H1 (cell line): ENCODE data around the gene RER1. TPM values are rescaled to one million over a fixed set of nuclear protein-coding genes. Genes with fewer than 3 reads are reported as not detected.

ENCODE experiments used
- CTCF ChIA-PET: fragments of 300-600 bp; sonication (Branson Sonifier 250); formaldehyde crosslinking; loops from one replicate; lab custom pipeline; 2021; ENCODE audit not compliant: partially characterized antibody; lab: Charles Lee
- POLR2A ChIA-PET: fragments of 300-600 bp; sonication (Branson Sonifier 250); formaldehyde crosslinking; loops from one replicate; lab custom pipeline; 2021; ENCODE audit warnings: inconsistent platforms; ENCODE audit not compliant: partially characterized antibody; lab: Charles Lee
- DNase-seq, 2 experiments: peaks; one replicate each; pipeline versions ENCODE4 v3.0.0 to v3.0.0-alpha.2; 2010 to 2022; ENCODE audit warnings: low spot score in 2 of 2, low read depth in 1 of 2, mixed read lengths in 1 of 2
- FAIRE-seq: peaks from 2 replicates; lab custom pipeline; 2011; peaks lifted over from hg19 to GRCh38; lab: Jason Lieb, UNC
- H2AFZ ChIP-seq: 2 replicates; pipeline ENCODE4 v1.8.1; 2012; ENCODE audit warnings: low read length, inconsistent platforms
- H2AK5ac ChIP-seq: 2 replicates; pipeline ENCODE4 v1.6.1; 2013; ENCODE audit warnings: low read depth, low read length
- H2BK120ac ChIP-seq: replicated peaks from 2 replicates; pipeline ENCODE3; 2013; ENCODE audit warnings: low read depth, low read length, inconsistent platforms
- H2BK12ac ChIP-seq: 2 replicates; pipeline ENCODE4 v1.6.1; 2013; ENCODE audit warnings: low read depth, low read length
- H2BK15ac ChIP-seq: 2 replicates; pipeline ENCODE4 v1.6.1; 2013; ENCODE audit warnings: low read length
- H2BK20ac ChIP-seq: 2 replicates; pipeline ENCODE4 v1.6.1; 2013; ENCODE audit warnings: low read length
- H2BK5ac ChIP-seq: 2 replicates; pipeline ENCODE4 v1.6.1; 2013; ENCODE audit warnings: low read depth, low read length
- H3K14ac ChIP-seq: 2 replicates; pipeline ENCODE4 v1.6.1; 2013; ENCODE audit warnings: inconsistent platforms; ENCODE audit not compliant: insufficient read length
- H3K18ac ChIP-seq: 2 replicates; pipeline ENCODE4 v1.6.1; 2013; ENCODE audit warnings: low read length; ENCODE audit errors: extremely low read depth
- H3K23ac ChIP-seq: 2 replicates; pipeline ENCODE4 v1.6.1; 2013; ENCODE audit warnings: inconsistent platforms; ENCODE audit not compliant: insufficient read length
- H3K23me2 ChIP-seq: 2 replicates; pipeline ENCODE4 v1.6.1; 2013; ENCODE audit warnings: low read depth, low read length
- H3K27ac ChIP-seq: 2 replicates; pipeline ENCODE4 v1.6.1; 2011; ENCODE audit warnings: low read depth, low read length, inconsistent platforms
- H3K27me3 ChIP-seq, 4 experiments: replicated peaks in 1 of 4; 1 replicate in 1 of 4; 2 replicates in 3 of 4; pipeline versions ENCODE4 v1.6.1 to v1.8.1; 2011 to 2013; ENCODE audit warnings: low read length in 3 of 4, mild to moderate bottlenecking in 3 of 4, inconsistent platforms in 2 of 4, mixed read lengths in 2 of 4, moderate library complexity in 1 of 4; ENCODE audit not compliant: control insufficient read depth in 3 of 4, insufficient read depth in 3 of 4; ENCODE audit errors: extremely low read depth in 1 of 4
- H3K36me3 ChIP-seq, 4 experiments: 2 replicates each; pipeline versions ENCODE4 v1.6.1 to v1.8.1; 2011 to 2013; ENCODE audit warnings: mild to moderate bottlenecking in 4 of 4, low read length in 3 of 4, moderate library complexity in 2 of 4, control low read depth in 1 of 4, inconsistent platforms in 1 of 4; ENCODE audit not compliant: insufficient read depth in 4 of 4, control insufficient read depth in 2 of 4
- H3K4ac ChIP-seq: replicated peaks from 2 replicates; pipeline ENCODE3; 2013; ENCODE audit warnings: low read length, low read depth, mixed read lengths, inconsistent platforms; ENCODE audit not compliant: insufficient read length
- H3K4me1 ChIP-seq, 4 experiments: replicated peaks in 1 of 4; 1 replicate in 1 of 4; 2 replicates in 3 of 4; pipeline versions ENCODE4 v1.6.1 to v1.8.1; 2011 to 2013; ENCODE audit warnings: low read length in 3 of 4, inconsistent platforms in 2 of 4, mixed read lengths in 1 of 4; ENCODE audit not compliant: insufficient read depth in 4 of 4, control insufficient read depth in 3 of 4
- H3K4me2 ChIP-seq, 2 experiments: 2 replicates each; pipeline versions ENCODE4 v1.6.1 to v1.8.1; 2011 to 2013; ENCODE audit warnings: low read depth in 2 of 2, low read length in 2 of 2, control low read depth in 1 of 2, inconsistent platforms in 1 of 2, mild to moderate bottlenecking in 1 of 2; ENCODE audit not compliant: insufficient read depth in 1 of 2
- H3K4me3 ChIP-seq, 4 experiments: fragments of 200-600, 300-600 bp in 1 of 4; sonication (generic), shearing (Covaris generic), sonication (Bioruptor Twin) in 1 of 4; 2 replicates each; pipeline versions ENCODE4 v1.5.1 to v1.8.1; 2011 to 2016; ENCODE audit warnings: low read length in 4 of 4, low read depth in 3 of 4, control low read depth in 2 of 4, inconsistent platforms in 2 of 4, mild to moderate bottlenecking in 2 of 4, mixed read lengths in 1 of 4, moderate library complexity in 1 of 4; ENCODE audit not compliant: insufficient read depth in 2 of 4; ENCODE audit errors: extremely low read depth in 1 of 4
- H3K56ac ChIP-seq: replicated peaks from 2 replicates; pipeline ENCODE3; 2013; ENCODE audit warnings: low read depth, mild to moderate bottlenecking, mixed read lengths, low read length, inconsistent platforms; ENCODE audit not compliant: insufficient read length
- H3K79me1 ChIP-seq: 2 replicates; pipeline ENCODE4 v1.6.1; 2013; ENCODE audit warnings: low read depth, low read length, control low read depth
- H3K79me2 ChIP-seq, 2 experiments: 2 replicates each; pipeline versions ENCODE4 v1.6.1 to v1.8.1; 2012 to 2013; ENCODE audit warnings: low read length in 2 of 2, mild to moderate bottlenecking in 2 of 2, inconsistent platforms in 1 of 2; ENCODE audit not compliant: insufficient read depth in 2 of 2, control insufficient read depth in 1 of 2
- H3K9ac ChIP-seq, 4 experiments: replicated peaks in 1 of 4; 1 replicate in 1 of 4; 2 replicates in 3 of 4; pipeline versions ENCODE4 v1.6.1 to v1.8.1; 2011 to 2013; ENCODE audit warnings: low read depth in 3 of 4, low read length in 3 of 4, control low read depth in 2 of 4, mild to moderate bottlenecking in 2 of 4, moderate library complexity in 2 of 4, inconsistent platforms in 1 of 4; ENCODE audit errors: extremely low read depth in 1 of 4
- H3K9me3 ChIP-seq, 2 experiments: 2 replicates each; pipeline versions ENCODE4 v1.6.1 to v1.8.1; 2012 to 2013; ENCODE audit warnings: mild to moderate bottlenecking in 2 of 2, moderate library complexity in 2 of 2, control low read depth in 1 of 2, inconsistent platforms in 1 of 2, low read depth in 1 of 2, low read length in 1 of 2, mixed read lengths in 1 of 2; ENCODE audit not compliant: insufficient read depth in 2 of 2
- H4K20me1 ChIP-seq, 2 experiments: replicated peaks in 1 of 2; 2 replicates each; pipeline versions ENCODE3 to v1.8.1; 2011 to 2013; ENCODE audit warnings: inconsistent platforms in 2 of 2, low read length in 2 of 2, mild to moderate bottlenecking in 1 of 2; ENCODE audit not compliant: insufficient read depth in 2 of 2, control insufficient read depth in 1 of 2
- H4K5ac ChIP-seq: 2 replicates; pipeline ENCODE4 v1.6.1; 2013; ENCODE audit warnings: low read length, low read depth, mixed read lengths, inconsistent platforms; ENCODE audit not compliant: insufficient read length
- H4K8ac ChIP-seq: 2 replicates; pipeline ENCODE4 v1.8.0; 2013; ENCODE audit warnings: mild to moderate bottlenecking, moderate library complexity, low read length, inconsistent platforms; ENCODE audit not compliant: insufficient read depth; ENCODE audit errors: extremely low read depth
- H4K91ac ChIP-seq: replicated peaks from 2 replicates; pipeline ENCODE3; 2013; ENCODE audit warnings: low read length, mixed read lengths, inconsistent platforms; ENCODE audit not compliant: insufficient read length
- RAD21 ChIP-seq, 2 experiments: IDR thresholded peaks in 1 of 2; conservative IDR thresholded peaks in 1 of 2; 2 replicates each; pipeline ENCODE4 v1.6.1; 2011; ENCODE audit warnings: low read depth in 2 of 2, low read length in 2 of 2, improper control_type of control experiment in 1 of 2, inconsistent platforms in 1 of 2, mild to moderate bottlenecking in 1 of 2, moderate library complexity in 1 of 2
- SUZ12 ChIP-seq: fragments of 200-600 bp; sonication (generic); IDR thresholded peaks from 2 replicates; pipeline ENCODE4 v1.6.1; 2012; ENCODE audit warnings: mild to moderate bottlenecking, inconsistent platforms, low read length, moderate library complexity, mixed read lengths
- TAF7 ChIP-seq: optimal IDR thresholded peaks from 2 replicates; pipeline ENCODE3; 2011; ENCODE audit warnings: low read depth, mild to moderate bottlenecking, inconsistent platforms, low read length, moderate library complexity, borderline replicate concordance
- TCF12 ChIP-seq: IDR thresholded peaks from 2 replicates; pipeline ENCODE4 v1.6.1; 2011; ENCODE audit warnings: low read depth, mild to moderate bottlenecking, low read length
- WGBS, 2 experiments: shearing (Covaris generic) in 1 of 2; methylation state at CpG; one replicate each; pipeline versions ENCODE4 v1.1.6 to v1.1.7; 2013 to 2015; ENCODE audit warnings: low lambda C conversion rate in 2 of 2, mixed read lengths in 2 of 2, inconsistent platforms in 1 of 2, low coverage in 1 of 2, missing lambda C conversion rate in 1 of 2; ENCODE audit not compliant: insufficient replicate concordance in 2 of 2, insufficient coverage in 1 of 2, insufficient read length in 1 of 2; ENCODE audit errors: extremely low coverage in 1 of 2, missing lambda C conversion rate in 1 of 2; 5-methylcytosine and 5-hydroxymethylcytosine counted together
- polyA plus RNA-seq, 7 experiments: library from polyadenylated mRNA; depleted of rRNA in 3 of 7; stranded (reverse) in 5 of 7; unstranded in 2 of 7; fragments of >200 nt in 5 of 7; fragments of 200-250 nt in 2 of 7; gene quantifications; 1 replicate in 5 of 7; 2 replicates in 1 of 7; 4 replicates in 1 of 7; pipeline versions ENCODE4 v1.2.1 to v1.2.3, GENCODE V29; 2011 to 2013; ENCODE audit warnings: missing spikeins in 2 of 7, mixed read lengths in 2 of 7
- total RNA-seq: library from RNA; stranded (reverse); fragmentation: NEBNext Ultra II Directional; extraction: Animal tissue kit (Norgen Biotek cat#: 25700); gene quantifications from 2 replicates; pipeline ENCODE4 v1.2.1, GENCODE V29; 2021

The RER1 gene
- total and polyA plus RNA-seq, 2 of the 8 experiments (the other 6 are each of a cell fraction or from before 2014, with no cell fraction given), result 102 to 134 TPM

DNA sequence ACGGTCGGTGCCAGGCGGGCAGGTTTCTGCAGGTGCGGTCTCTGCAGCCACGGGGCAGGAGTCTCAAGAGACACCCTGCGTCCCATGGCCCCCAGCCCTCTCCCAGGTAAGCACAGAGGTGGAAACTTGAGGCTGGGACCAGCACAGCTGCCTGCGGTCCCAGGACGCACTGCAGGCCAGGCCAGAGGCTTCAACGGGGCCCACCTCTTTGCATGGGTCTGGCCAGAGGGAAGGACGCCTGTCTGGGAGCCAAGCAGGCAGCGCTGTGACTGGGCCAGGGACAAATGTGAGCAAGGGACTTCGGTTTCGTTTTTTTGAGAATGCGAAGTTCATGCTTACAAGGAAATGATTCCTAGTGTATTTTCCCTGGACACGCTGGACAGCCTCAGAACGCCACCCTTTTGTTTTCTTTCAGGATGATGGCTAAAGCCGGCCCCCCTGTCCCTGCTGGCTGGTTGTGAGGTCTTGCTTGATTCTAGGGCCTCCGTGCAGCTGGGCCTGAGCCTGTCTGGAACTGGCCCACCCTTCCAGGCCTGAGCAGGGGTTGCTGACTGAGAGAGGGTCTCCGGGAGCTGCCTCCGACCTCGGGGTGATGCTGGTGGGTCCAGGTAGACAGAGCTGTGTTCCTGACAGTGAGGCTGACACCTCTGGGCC, 38.6 kb upstream of the RER1 start:
- Histone ChIP-seq H3K56ac (no peak overlapping the region), H2BK20ac (no peak overlapping the region), H2BK15ac (no peak overlapping the region), H4K8ac (peak overlapping the region; percentile 62), H3K23ac (no peak overlapping the region), H3K9ac (no peak overlapping the region), H4K20me1 (no peaks in the 10 kb centered on the region), H3K79me1 (no peaks in the 10 kb centered on the region), H4K5ac (no peak overlapping the region), H4K91ac (no peak overlapping the region), H3K4me2 (no peak overlapping the region), H3K36me3 (no peaks in the 10 kb centered on the region), H2AFZ (no peak overlapping the region), H2BK12ac (no peak overlapping the region), H3K4me1 (no peaks in the 10 kb centered on the region), H3K23me2 (no peaks in the 10 kb centered on the region), H2BK120ac (no peak overlapping the region), H2AK5ac (no peak overlapping the region), H3K14ac (no peak overlapping the region), H3K27me3 (no peaks in the 10 kb centered on the region), H2BK5ac (no peak overlapping the region), H3K18ac (no peak overlapping the region), H3K4ac (no peak overlapping the region), H3K9me3 (no peaks in the 10 kb centered on the region), H3K4me3 (no peak overlapping the region), H3K27ac (no peak overlapping the region), H3K79me2 (no peaks in the 10 kb centered on the region)
- FAIRE-seq (no peak), DNase-seq (no peak)
- TF ChIP-seq SUZ12 (no peak), RAD21 (IDR thresholded peaks at IDR 0.05 in 1 of 2, conservative IDR thresholded peaks at IDR 0.05 in 1 of 2; ENCODE audit: low read depth in 2 of 2, low read length in 2 of 2) (no peak), TCF12 (no peak), TAF7 (no peak)
- WGBS, 2 experiments, result 95% methylated on average over 21 of the region's 21 CpGs; no CpG with 5 or more reads in 1 of the 2 experiments
- ChIA-PET POLR2A (no interaction called here), CTCF (interaction anchor here (0.9 to 2.1 kb wide), 7 partner anchors 11 to 169 kb away, joined by 3 to 8 read pairs (median 3); partner anchors contain the start of gene FAAP20)
